H9 (cell line): Measurements from ENCODE around the gene TNKS2. TPM values are rescaled to one million over a fixed set of nuclear protein-coding genes. Genes with fewer than 3 reads are reported as not detected.

ENCODE experiments used
- DNase-seq: peaks from one replicate; pipeline ENCODE4 v3.0.0-alpha.2; 2017
- H2AFZ ChIP-seq: one replicate; pipeline ENCODE4 v1.6.1; 2013; ENCODE audit warnings: mild to moderate bottlenecking, low read length, control low read depth, moderate library complexity
- H2AK5ac ChIP-seq: 2 replicates; pipeline ENCODE4 v1.6.1; 2013; ENCODE audit warnings: low read length, control low read depth, mixed read lengths; ENCODE audit not compliant: insufficient read length
- H2BK120ac ChIP-seq: one replicate; pipeline ENCODE4 v1.6.1; 2013; ENCODE audit warnings: low read depth, mild to moderate bottlenecking, low read length, control low read depth, inconsistent platforms; ENCODE audit not compliant: poor library complexity, severe bottlenecking
- H2BK12ac ChIP-seq: 2 replicates; pipeline ENCODE4 v1.6.1; 2013; ENCODE audit warnings: low read length, control low read depth, mixed read lengths, low read depth; ENCODE audit not compliant: insufficient read length
- H2BK15ac ChIP-seq: 2 replicates; pipeline ENCODE4 v1.6.1; 2013; ENCODE audit warnings: low read depth, low read length, control low read depth
- H2BK20ac ChIP-seq: one replicate; pipeline ENCODE4 v1.6.1; 2013; ENCODE audit warnings: low read depth, mild to moderate bottlenecking, low read length, control low read depth, inconsistent platforms; ENCODE audit not compliant: poor library complexity, severe bottlenecking
- H2BK5ac ChIP-seq: 2 replicates; pipeline ENCODE4 v1.6.1; 2013; ENCODE audit warnings: low read length, control low read depth, mixed read lengths; ENCODE audit not compliant: insufficient read length
- H3K14ac ChIP-seq: 2 replicates; pipeline ENCODE4 v1.6.1; 2013; ENCODE audit warnings: low read length, control low read depth; ENCODE audit not compliant: insufficient read depth
- H3K18ac ChIP-seq: 2 replicates; pipeline ENCODE4 v1.6.1; 2013; ENCODE audit warnings: low read depth, mild to moderate bottlenecking, mixed read lengths, low read length, control low read depth; ENCODE audit not compliant: insufficient read length
- H3K23ac ChIP-seq: 2 replicates; pipeline ENCODE4 v1.6.1; 2013; ENCODE audit warnings: low read length, control low read depth, mixed read lengths, low read depth; ENCODE audit not compliant: insufficient read length
- H3K23me2 ChIP-seq: 2 replicates; pipeline ENCODE4 v1.6.1; 2013; ENCODE audit warnings: low read depth, mild to moderate bottlenecking, mixed read lengths, low read length, control low read depth; ENCODE audit not compliant: insufficient read length, poor library complexity, severe bottlenecking
- H3K27ac ChIP-seq: 2 replicates; pipeline ENCODE4 v1.5.1; 2013; ENCODE audit warnings: low read length, control low read depth, mixed read lengths, low read depth; ENCODE audit not compliant: insufficient read length
- H3K27me3 ChIP-seq: 2 replicates; pipeline ENCODE4 v1.6.1; 2013; ENCODE audit warnings: low read length, control low read depth, inconsistent platforms; ENCODE audit not compliant: insufficient read depth
- H3K4ac ChIP-seq: 2 replicates; pipeline ENCODE4 v1.6.1; 2013; ENCODE audit warnings: low read depth, mild to moderate bottlenecking, control low read depth, inconsistent platforms, low read length, moderate library complexity
- H3K4me1 ChIP-seq: 2 replicates; pipeline ENCODE4 v1.6.1; 2013; ENCODE audit warnings: low read length, control low read depth, inconsistent platforms; ENCODE audit not compliant: insufficient read depth
- H3K4me2 ChIP-seq: 2 replicates; pipeline ENCODE4 v1.6.1; 2013; ENCODE audit warnings: low read length, control low read depth, mixed read lengths; ENCODE audit not compliant: insufficient read length, insufficient read depth
- H3K56ac ChIP-seq: 2 replicates; pipeline ENCODE4 v1.6.1; 2013; ENCODE audit warnings: low read depth, mild to moderate bottlenecking, mixed read lengths, low read length, control low read depth; ENCODE audit not compliant: insufficient read length
- H3K79me1 ChIP-seq: 2 replicates; pipeline ENCODE4 v1.6.1; 2013; ENCODE audit warnings: low read depth, mild to moderate bottlenecking, moderate library complexity, low read length, control low read depth, inconsistent platforms; ENCODE audit not compliant: insufficient read depth, poor library complexity, severe bottlenecking
- H3K79me2 ChIP-seq: 2 replicates; pipeline ENCODE4 v1.6.1; 2013; ENCODE audit warnings: low read length, control low read depth, inconsistent platforms; ENCODE audit not compliant: insufficient read depth
- H3K9ac ChIP-seq: 2 replicates; pipeline ENCODE4 v1.6.1; 2013; ENCODE audit warnings: low read length, control low read depth, mixed read lengths; ENCODE audit not compliant: insufficient read length; ENCODE audit errors: extremely low read depth
- H3K9me3 ChIP-seq: one replicate; pipeline ENCODE4 v1.6.1; 2013; ENCODE audit warnings: low read depth, low read length, inconsistent platforms; ENCODE audit not compliant: control insufficient read depth
- H3T11ph ChIP-seq: one replicate; pipeline ENCODE4 v1.6.1; 2013; ENCODE audit warnings: mild to moderate bottlenecking, low read length, control low read depth, inconsistent platforms
- H4K20me1 ChIP-seq: one replicate; pipeline ENCODE4 v1.6.1; 2013; ENCODE audit not compliant: control insufficient read depth, insufficient read length, insufficient read depth
- H4K5ac ChIP-seq: 2 replicates; pipeline ENCODE4 v1.6.1; 2013; ENCODE audit warnings: low read depth, mild to moderate bottlenecking, mixed read lengths, low read length, control low read depth; ENCODE audit not compliant: insufficient read length
- H4K8ac ChIP-seq: replicated peaks from 2 replicates; pipeline ENCODE4 v1.6.1; 2013; ENCODE audit warnings: low read length, control low read depth, mixed read lengths, low read depth; ENCODE audit not compliant: insufficient read length
- H4K91ac ChIP-seq: 2 replicates; pipeline ENCODE4 v1.6.1; 2013; ENCODE audit warnings: low read depth, mild to moderate bottlenecking, moderate library complexity, mixed read lengths, low read length, control low read depth; ENCODE audit not compliant: insufficient read length
- H3K27ac Mint-ChIP-seq, 3 experiments: 2 replicates in 2 of 3; 3 replicates in 1 of 3; pipeline ENCODE4 v1.8.0; 2020 to 2021; ENCODE audit warnings: mixed read lengths in 3 of 3, mild to moderate bottlenecking in 1 of 3, moderate library complexity in 1 of 3
- H3K27me3 Mint-ChIP-seq: 2 replicates; pipeline ENCODE4 v1.8.0; 2021; ENCODE audit warnings: low read depth, mild to moderate bottlenecking, moderate library complexity, mixed read lengths
- H3K36me3 Mint-ChIP-seq, 3 experiments: 2 replicates in 2 of 3; 3 replicates in 1 of 3; pipeline ENCODE4 v1.8.0; 2020 to 2021; ENCODE audit warnings: low read depth in 3 of 3, mixed read lengths in 3 of 3; ENCODE audit not compliant: insufficient read depth in 1 of 3
- H3K4me1 Mint-ChIP-seq, 2 experiments: 2 replicates each; pipeline ENCODE4 v1.8.0; 2020; ENCODE audit warnings: mixed read lengths in 2 of 2
- H3K4me3 Mint-ChIP-seq, 2 experiments: 2 replicates in 1 of 2; 3 replicates in 1 of 2; pipeline ENCODE4 v1.8.0; 2020 to 2021; ENCODE audit warnings: mild to moderate bottlenecking in 2 of 2, mixed read lengths in 2 of 2, moderate library complexity in 1 of 2
- H3K9me3 Mint-ChIP-seq, 2 experiments: 2 replicates in 1 of 2; 3 replicates in 1 of 2; pipeline ENCODE4 v1.8.0; 2020; ENCODE audit warnings: mild to moderate bottlenecking in 2 of 2, mixed read lengths in 2 of 2, moderate library complexity in 1 of 2
- WGBS: extraction: QIAGEN DNeasy Blood & Tissue Kit; methylation state at CpG from one replicate; pipeline ENCODE4 v1.1.7; 2013; ENCODE audit warnings: missing lambda C conversion rate, low lambda C conversion rate, mixed read lengths; ENCODE audit not compliant: insufficient read length; ENCODE audit errors: extremely low coverage; 5-methylcytosine and 5-hydroxymethylcytosine counted together
- total RNA-seq: library from RNA; stranded (reverse); gene quantifications from 2 replicates; pipeline ENCODE4 v1.2.1, GENCODE V29; 2021
- TF ChIP-seq, protein P1 (sequence below): fragments of 200-600 bp; sonication (generic); conservative IDR thresholded peaks from 3 replicates; pipeline ENCODE4 v1.8.0; 2021; ENCODE audit warnings: antibody characterized with exemption, mild to moderate bottlenecking

TNKS2 gene
- total RNA-seq, 1 experiment from 2014 or later = 58.9 TPM

DNA sequence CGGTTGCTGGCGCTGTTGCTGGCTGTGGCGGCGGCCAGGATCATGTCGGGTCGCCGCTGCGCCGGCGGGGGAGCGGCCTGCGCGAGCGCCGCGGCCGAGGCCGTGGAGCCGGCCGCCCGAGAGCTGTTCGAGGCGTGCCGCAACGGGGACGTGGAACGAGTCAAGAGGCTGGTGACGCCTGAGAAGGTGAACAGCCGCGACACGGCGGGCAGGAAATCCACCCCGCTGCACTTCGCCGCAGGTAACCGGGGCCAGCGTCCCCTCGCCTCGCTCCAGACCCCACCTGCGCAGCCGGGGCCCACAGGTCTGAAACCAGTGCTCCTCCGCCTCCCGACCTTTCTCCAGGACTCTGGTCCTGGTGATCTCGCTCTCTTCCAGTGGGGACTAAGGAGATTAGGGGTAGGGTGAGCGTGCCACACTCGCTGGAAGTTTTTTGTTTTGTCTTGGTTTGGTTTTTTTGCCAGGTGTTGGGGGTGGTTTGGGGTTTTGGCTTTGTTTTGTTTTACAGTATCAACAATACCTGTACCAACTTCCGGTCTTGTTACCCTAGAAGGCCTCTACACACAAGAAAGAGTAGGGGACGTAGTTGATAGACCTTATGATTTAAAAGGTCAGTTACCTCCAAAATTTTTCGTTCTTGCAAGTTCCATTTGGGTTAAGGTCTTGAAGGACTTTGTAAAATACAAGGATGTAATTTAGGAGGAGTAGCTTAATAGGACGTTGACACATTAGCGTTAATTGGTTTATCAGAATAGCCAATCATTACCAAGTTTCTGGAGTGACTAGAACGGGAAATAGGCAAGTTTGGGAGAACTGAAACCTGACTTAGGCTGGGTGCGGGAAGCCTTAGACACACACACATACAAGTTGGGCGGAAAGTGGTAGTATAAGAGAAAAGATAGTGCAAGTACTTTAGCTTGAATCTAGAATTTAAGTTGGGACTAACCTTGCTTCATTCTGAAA is 704 bp downstream of the TNKS2 start:
- Histone ChIP-seq H3K27me3 (no peaks in the 10 kb centered on the region), H3K4ac (no peak overlapping the region), H3K4me2 (peak overlapping the region; percentile 99), H3K9ac (peak overlapping the region; percentile 91), H3K4me1 (peaks cover 2% of the 10 kb centered on the region; the same call in 1 of the 2 replicates), H3K23ac (no peak overlapping the region), H4K5ac (no peak overlapping the region), H3T11ph (no peak overlapping the region), H3K9me3 (no peaks in the 10 kb centered on the region), H3K79me2 (peaks cover 37% of the 10 kb centered on the region; the same call in 1 of the 2 replicates), H2BK20ac (no peak overlapping the region), H2BK12ac (peak overlapping the region; percentile 15), H3K23me2 (peaks cover 4% of the 10 kb centered on the region), H3K18ac (peak overlapping the region; percentile 77), H3K56ac (no peak overlapping the region), H2AFZ (no peak overlapping the region), H2BK5ac (peak overlapping the region; percentile 5), H2BK120ac (no peak overlapping the region), H4K91ac (no peak overlapping the region), H4K8ac (no peak overlapping the region), H3K27ac (peak overlapping the region; percentile 85), H3K14ac (peak overlapping the region; percentile 95), H2AK5ac (no peak overlapping the region), H3K79me1 (peaks cover 4% of the 10 kb centered on the region), H2BK15ac (peak overlapping the region; percentile 7; the same call in 1 of the 2 replicates), H4K20me1 (no peaks in the 10 kb centered on the region)
- peak; percentile 53 for DNase-seq
- H3K4me1 Mint-ChIP-seq = peaks cover 36 to 44% of the 10 kb centered on the region in 2 experiments
- no peaks in the 10 kb centered on the region; a peak in 1 of 5 replicates for H3K9me3 Mint-ChIP-seq
- TF ChIP-seq, protein P1, sequence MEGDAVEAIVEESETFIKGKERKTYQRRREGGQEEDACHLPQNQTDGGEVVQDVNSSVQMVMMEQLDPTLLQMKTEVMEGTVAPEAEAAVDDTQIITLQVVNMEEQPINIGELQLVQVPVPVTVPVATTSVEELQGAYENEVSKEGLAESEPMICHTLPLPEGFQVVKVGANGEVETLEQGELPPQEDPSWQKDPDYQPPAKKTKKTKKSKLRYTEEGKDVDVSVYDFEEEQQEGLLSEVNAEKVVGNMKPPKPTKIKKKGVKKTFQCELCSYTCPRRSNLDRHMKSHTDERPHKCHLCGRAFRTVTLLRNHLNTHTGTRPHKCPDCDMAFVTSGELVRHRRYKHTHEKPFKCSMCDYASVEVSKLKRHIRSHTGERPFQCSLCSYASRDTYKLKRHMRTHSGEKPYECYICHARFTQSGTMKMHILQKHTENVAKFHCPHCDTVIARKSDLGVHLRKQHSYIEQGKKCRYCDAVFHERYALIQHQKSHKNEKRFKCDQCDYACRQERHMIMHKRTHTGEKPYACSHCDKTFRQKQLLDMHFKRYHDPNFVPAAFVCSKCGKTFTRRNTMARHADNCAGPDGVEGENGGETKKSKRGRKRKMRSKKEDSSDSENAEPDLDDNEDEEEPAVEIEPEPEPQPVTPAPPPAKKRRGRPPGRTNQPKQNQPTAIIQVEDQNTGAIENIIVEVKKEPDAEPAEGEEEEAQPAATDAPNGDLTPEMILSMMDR = no peak
- H3K4me3 Mint-ChIP-seq = peak overlapping the region; percentile 94
- peaks cover 7 to 29% (median 27%) of the 10 kb centered on the region in 3 experiments; a peak in 5 of 7 replicates for H3K36me3 Mint-ChIP-seq
- H3K27me3 Mint-ChIP-seq = no peaks in the 10 kb centered on the region; the same call in 1 of the 2 replicates
- peak overlapping the region; percentile 96 to 100 (median 98) for H3K27ac Mint-ChIP-seq
- no CpG with 5 or more reads among the region's 54 CpGs for WGBS
